Bronchial epithelial cell (primary cell): Measurements from ENCODE around the gene SOX6. TPM values are rescaled to one million over a fixed set of nuclear protein-coding genes. Genes with fewer than 3 reads are reported as not detected.
"Not testable (repeated sequence)": the region's sequence is repeated elsewhere in the genome, so short reads cannot be mapped to it uniquely, and the experiment has no call there.

Experiments
- DNase-seq: peaks from one replicate; pipeline ENCODE4 v3.0.0-alpha.2; 2010; ENCODE audit warnings: low read depth
- FAIRE-seq: peaks from 2 replicates; lab custom pipeline; 2011; peaks lifted over from hg19 to GRCh38; lab: Jason Lieb, UNC
- H3K27me3 ChIP-seq: 2 replicates; pipeline ENCODE4 v1.5.1; 2011; ENCODE audit warnings: low read length; ENCODE audit not compliant: control insufficient read depth, insufficient read depth
- H3K36me3 ChIP-seq: 2 replicates; pipeline ENCODE4 v1.5.1; 2011; ENCODE audit warnings: low read length; ENCODE audit not compliant: control insufficient read depth, insufficient read depth
- H3K4me3 ChIP-seq: 2 replicates; pipeline ENCODE4 v1.5.1; 2011; ENCODE audit warnings: mild to moderate bottlenecking, low read depth, low read length, control low read depth
- total RNA-seq: library from RNA; depleted of rRNA; stranded (reverse); fragments of >200 nt; gene quantifications from 2 replicates; pipeline ENCODE4 v1.2.1, GENCODE V29; 2014
- TF ChIP-seq, protein P1 (sequence below): IDR thresholded peaks from 2 replicates; pipeline ENCODE4 v1.5.1; 2011; ENCODE audit warnings: mild to moderate bottlenecking, moderate library complexity, low read length, control low read depth, inconsistent platforms; ENCODE audit not compliant: insufficient read depth, severe bottlenecking

SOX6 gene
- total RNA-seq, 1 donor from 2014 or later: 0.53 TPM

DNA sequence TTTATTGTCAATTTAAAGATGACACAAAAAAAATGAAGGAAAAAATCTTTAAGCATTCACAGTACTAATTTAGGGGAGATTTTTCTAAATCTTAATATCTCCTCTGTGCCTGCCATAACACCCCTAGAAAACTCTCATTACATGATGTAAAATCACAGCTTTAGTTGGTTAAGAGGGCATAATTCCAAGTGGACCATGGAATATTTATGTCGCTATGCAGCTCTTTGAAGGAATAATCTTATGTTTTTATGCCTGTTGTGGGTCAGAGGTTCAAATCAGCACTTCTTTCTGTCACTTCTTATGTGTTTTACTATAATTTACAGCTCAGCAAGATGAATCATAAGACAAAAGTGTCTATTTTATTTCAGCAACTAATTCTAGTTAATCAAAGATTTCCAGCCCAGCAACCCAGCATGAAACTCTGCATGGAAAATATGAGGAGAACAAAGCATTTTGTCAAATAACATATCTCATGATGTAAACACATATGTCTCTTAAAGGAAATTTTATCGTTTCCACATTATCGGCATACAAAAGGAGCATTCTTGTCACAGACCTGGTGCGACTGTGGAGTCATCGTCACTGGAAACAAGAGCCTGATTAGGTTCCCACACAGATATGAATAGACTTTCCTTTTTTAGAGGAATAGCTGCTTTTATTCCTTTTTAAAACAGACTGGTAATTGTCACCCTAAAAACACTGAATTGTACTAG is 274.8 kb downstream of the SOX6 start:
- DNase-seq (no peak), FAIRE-seq (no peak)
- Histone ChIP-seq H3K36me3 (no peaks in the 10 kb centered on the region), H3K4me3 (no peak overlapping the region), H3K27me3 (no peaks in the 10 kb centered on the region)
- TF ChIP-seq, protein P1, sequence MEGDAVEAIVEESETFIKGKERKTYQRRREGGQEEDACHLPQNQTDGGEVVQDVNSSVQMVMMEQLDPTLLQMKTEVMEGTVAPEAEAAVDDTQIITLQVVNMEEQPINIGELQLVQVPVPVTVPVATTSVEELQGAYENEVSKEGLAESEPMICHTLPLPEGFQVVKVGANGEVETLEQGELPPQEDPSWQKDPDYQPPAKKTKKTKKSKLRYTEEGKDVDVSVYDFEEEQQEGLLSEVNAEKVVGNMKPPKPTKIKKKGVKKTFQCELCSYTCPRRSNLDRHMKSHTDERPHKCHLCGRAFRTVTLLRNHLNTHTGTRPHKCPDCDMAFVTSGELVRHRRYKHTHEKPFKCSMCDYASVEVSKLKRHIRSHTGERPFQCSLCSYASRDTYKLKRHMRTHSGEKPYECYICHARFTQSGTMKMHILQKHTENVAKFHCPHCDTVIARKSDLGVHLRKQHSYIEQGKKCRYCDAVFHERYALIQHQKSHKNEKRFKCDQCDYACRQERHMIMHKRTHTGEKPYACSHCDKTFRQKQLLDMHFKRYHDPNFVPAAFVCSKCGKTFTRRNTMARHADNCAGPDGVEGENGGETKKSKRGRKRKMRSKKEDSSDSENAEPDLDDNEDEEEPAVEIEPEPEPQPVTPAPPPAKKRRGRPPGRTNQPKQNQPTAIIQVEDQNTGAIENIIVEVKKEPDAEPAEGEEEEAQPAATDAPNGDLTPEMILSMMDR: no peak

DNA sequence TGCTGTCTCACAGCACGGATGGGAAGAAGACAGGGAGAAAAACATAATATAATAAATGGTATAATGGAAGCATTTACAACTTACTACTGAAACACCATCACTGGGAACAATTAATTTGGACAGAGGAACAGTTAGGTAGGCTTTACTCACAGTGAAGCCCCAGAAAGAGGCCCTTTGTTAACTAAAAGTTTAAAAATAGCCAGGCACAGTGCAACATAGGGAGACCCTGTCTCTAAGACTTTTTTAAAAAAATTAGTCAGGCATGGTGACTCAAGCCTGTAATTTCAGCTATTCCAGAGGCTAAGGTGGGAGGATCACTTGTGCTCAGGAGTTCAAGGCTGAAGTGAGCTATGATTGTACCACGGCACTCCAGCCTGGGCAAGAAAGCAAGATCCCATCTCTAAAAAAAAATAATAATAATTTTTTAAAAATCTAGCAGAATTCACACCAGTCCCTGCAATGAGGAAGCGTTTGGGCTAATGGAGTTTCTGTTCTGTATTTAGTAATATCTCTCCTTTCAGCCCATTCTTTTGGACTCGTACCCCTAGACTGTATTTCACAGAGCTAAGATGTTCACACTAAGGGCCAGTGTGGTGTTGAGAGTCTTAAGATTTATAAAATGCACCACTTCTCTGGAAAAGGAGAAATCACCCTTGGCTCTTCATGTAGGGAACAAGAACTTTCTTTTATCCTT is 275.5 kb downstream of the SOX6 start:
- no peak for FAIRE-seq
- no peak for DNase-seq
- Histone ChIP-seq H3K4me3 (no peak overlapping the region), H3K36me3 (no peaks in the 10 kb centered on the region), H3K27me3 (no peaks in the 10 kb centered on the region)
- TF ChIP-seq, protein P1: no peak

DNA sequence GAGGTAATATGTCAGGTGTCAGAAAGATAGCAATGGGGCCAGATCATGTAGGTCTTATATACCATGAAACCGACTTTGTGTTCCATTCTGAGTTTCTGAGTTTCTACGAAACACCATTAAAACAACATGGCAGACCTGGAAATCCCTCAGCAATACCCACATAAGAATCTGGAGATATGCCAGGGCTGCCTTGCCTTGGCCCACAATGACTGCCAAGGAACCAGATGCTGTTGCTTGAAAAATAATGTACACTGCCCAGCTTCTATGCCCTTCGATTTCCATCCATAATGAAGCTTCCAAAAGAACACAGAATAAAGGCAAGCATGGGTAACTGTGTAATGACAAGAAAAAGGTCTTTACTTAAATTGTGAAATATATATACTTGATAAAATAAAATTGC is 277.4 kb downstream of the SOX6 start:
- Histone ChIP-seq H3K4me3 (no peak overlapping the region), H3K36me3 (no peaks in the 10 kb centered on the region), H3K27me3 (no peaks in the 10 kb centered on the region)
- FAIRE-seq (no peak), DNase-seq (no peak)
- TF ChIP-seq, protein P1: no peak

DNA sequence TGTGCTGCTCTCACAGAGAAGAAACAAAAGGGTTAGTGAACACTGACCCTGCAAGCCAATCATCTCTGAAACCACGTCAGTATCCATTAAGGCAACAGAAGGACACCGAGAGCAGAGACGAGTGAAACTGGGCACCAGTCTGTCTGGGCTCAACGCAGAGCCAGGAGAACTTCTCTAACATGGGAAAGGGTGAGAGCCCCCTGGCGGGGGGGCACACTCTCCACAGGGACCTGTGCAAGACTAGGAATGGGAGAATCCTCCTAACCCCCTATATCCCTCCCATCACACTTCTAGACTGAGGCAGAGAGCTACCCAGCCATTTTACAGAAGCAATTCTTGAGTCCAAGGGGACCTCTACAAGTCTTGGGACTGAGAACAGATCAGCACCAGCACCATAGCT is 285.8 kb downstream of the SOX6 start:
- no peak overlapping the region for H3K4me3 ChIP-seq
- no peaks in the 10 kb centered on the region for H3K27me3 ChIP-seq
- no peaks in the 10 kb centered on the region for H3K36me3 ChIP-seq
- TF ChIP-seq, protein P1: no peak
- DNase-seq (no peak), FAIRE-seq (no peak)

DNA sequence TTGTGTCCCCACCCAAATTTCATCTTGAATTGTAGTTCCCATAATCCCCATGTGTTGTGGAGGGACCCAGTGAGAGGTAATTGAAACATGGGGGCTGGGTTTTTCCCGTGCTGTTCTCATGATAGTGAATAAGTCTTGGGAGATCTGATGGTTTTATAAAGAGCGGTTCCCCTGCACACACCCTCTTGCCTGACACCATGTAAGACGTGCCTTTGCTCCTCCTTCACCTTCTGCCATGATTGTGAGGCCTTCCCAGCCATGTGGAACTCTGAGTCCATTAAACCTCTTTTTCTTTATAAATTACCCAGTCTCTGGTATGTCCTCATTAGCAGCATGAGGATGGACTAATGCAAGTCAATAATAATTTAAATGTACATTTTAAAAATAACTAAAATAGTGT is 289.1 kb downstream of the SOX6 start:
- not testable (repeated sequence) for H3K27me3 ChIP-seq, H3K4me3 ChIP-seq, DNase-seq, FAIRE-seq, H3K36me3 ChIP-seq

DNA sequence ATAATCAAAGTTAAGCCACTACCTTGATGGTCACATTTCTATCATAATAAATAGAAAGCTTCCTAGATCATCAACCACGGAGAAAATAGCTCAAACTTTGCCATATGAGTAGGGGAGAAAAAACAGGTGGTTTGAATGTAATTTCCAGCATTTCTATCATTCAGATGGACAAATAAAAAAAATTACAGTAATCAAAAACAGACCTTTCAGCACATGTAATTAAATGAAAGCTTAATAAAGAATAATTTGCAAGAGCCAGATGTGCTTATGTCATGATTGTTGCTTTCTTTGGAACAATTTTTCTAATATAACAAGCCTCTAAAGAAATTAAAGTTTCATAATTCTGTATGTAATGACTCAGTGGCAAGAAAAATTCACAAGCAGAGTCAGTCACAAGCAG is 297.0 kb downstream of the SOX6 start:
- TF ChIP-seq, protein P1: no peak
- Histone ChIP-seq H3K4me3 (no peak overlapping the region), H3K36me3 (no peaks in the 10 kb centered on the region), H3K27me3 (no peaks in the 10 kb centered on the region)
- FAIRE-seq: no peak
- DNase-seq: no peak
